ENCODE data around the gene RCSD1.

RCSD1 gene

GRCh38 chr1:167670563-167670962, 40.5 kb downstream of the RCSD1 start:
- H4K20me1 ChIP-seq (ENCODE audit: low read depth, low read length), result 0 out of 2 replicates have a peak, but pooled peaks cover 5% of the 10 kb centered on the region
- no peaks in the 10 kb centered on the region for H3K9me2 ChIP-seq (replicated peaks; ENCODE audit: insufficient read depth, low read length)
- no peak for TF ChIP-seq CTCF (IDR thresholded peaks at IDR 0.05; ENCODE audit: insufficient read depth, low read length, poor library complexity, severe bottlenecking)
- TF ChIP-seq EZH2phosphoT487 (conservative IDR thresholded peaks at IDR 0.05; ENCODE audit: low read length), result no peak
- H3F3A ChIP-seq (ENCODE audit: insufficient read depth), result no peaks in the 10 kb centered on the region
- no peaks in the 10 kb centered on the region for H3K36me3 ChIP-seq (ENCODE audit: low read length)
- H3K9ac ChIP-seq (ENCODE audit: low read length), result no peak overlapping the region
- H3K4me3 ChIP-seq (ENCODE audit: insufficient read depth, low read length, poor library complexity, severe bottlenecking), result no peak overlapping the region
- peaks cover 7% of the 10 kb centered on the region; the same call in 1 of the 2 replicates for H3K79me2 ChIP-seq (ENCODE audit: insufficient read depth, low read length)
- H2AFZ ChIP-seq (ENCODE audit: low read depth, low read length, severe bottlenecking), result no peak overlapping the region
- H3K27ac ChIP-seq (ENCODE audit: low read depth, low read length), result no peak overlapping the region
- no peak overlapping the region for H3K4me2 ChIP-seq (ENCODE audit: low read depth, low read length, poor library complexity, severe bottlenecking)
- no peaks in the 10 kb centered on the region for H3K27me3 ChIP-seq (ENCODE audit: low read length)
- no peaks in the 10 kb centered on the region for H3K9me3 ChIP-seq (ENCODE audit: insufficient read depth, low read length)

- Histone ChIP-seq H3K27ac (ENCODE audit: low read depth, low read length) (no peak overlapping the region), H2AFZ (ENCODE audit: low read depth, low read length, severe bottlenecking) (no peak overlapping the region), H3K79me2 (ENCODE audit: insufficient read depth, low read length) (peaks cover 7% of the 10 kb centered on the region; the same call in 1 of the 2 replicates), H3K27me3 (ENCODE audit: low read length) (no peaks in the 10 kb centered on the region), H3K9me3 (ENCODE audit: insufficient read depth, low read length) (no peaks in the 10 kb centered on the region), H3K9ac (ENCODE audit: low read length) (no peak overlapping the region), H3K36me3 (ENCODE audit: low read length) (no peaks in the 10 kb centered on the region), H3K4me3 (ENCODE audit: insufficient read depth, low read length, poor library complexity, severe bottlenecking) (no peak overlapping the region), H3F3A (ENCODE audit: insufficient read depth) (no peaks in the 10 kb centered on the region), H4K20me1 (ENCODE audit: low read depth, low read length) (0 out of 2 replicates have a peak, but pooled peaks cover 5% of the 10 kb centered on the region), H3K9me2 (replicated peaks; ENCODE audit: insufficient read depth, low read length) (no peaks in the 10 kb centered on the region), H3K4me2 (ENCODE audit: low read depth, low read length, poor library complexity, severe bottlenecking) (no peak overlapping the region)
- TF ChIP-seq EZH2phosphoT487 (conservative IDR thresholded peaks at IDR 0.05; ENCODE audit: low read length), result no peak
- TF ChIP-seq CTCF (IDR thresholded peaks at IDR 0.05; ENCODE audit: insufficient read depth, low read length, poor library complexity, severe bottlenecking), result no peak
Observed at GRCh38 chr1:167671727-167672511, 41.9 kb downstream of the RCSD1 start.

- Histone ChIP-seq H2AFZ (ENCODE audit: low read depth, low read length, severe bottlenecking) (no peak overlapping the region), H4K20me1 (ENCODE audit: low read depth, low read length) (0 out of 2 replicates have a peak, but pooled peaks cover 5% of the 10 kb centered on the region), H3F3A (ENCODE audit: insufficient read depth) (no peaks in the 10 kb centered on the region), H3K4me2 (ENCODE audit: low read depth, low read length, poor library complexity, severe bottlenecking) (no peak overlapping the region), H3K36me3 (ENCODE audit: low read length) (no peaks in the 10 kb centered on the region), H3K79me2 (ENCODE audit: insufficient read depth, low read length) (no peaks in the 10 kb centered on the region), H3K27ac (ENCODE audit: low read depth, low read length) (no peak overlapping the region), H3K4me3 (ENCODE audit: insufficient read depth, low read length, poor library complexity, severe bottlenecking) (no peak overlapping the region), H3K9me3 (ENCODE audit: insufficient read depth, low read length) (no peaks in the 10 kb centered on the region), H3K9ac (ENCODE audit: low read length) (no peak overlapping the region), H3K9me2 (replicated peaks; ENCODE audit: insufficient read depth, low read length) (no peaks in the 10 kb centered on the region), H3K27me3 (ENCODE audit: low read length) (no peaks in the 10 kb centered on the region)
- TF ChIP-seq EZH2phosphoT487 (conservative IDR thresholded peaks at IDR 0.05; ENCODE audit: low read length) (no peak), CTCF (IDR thresholded peaks at IDR 0.05; ENCODE audit: insufficient read depth, low read length, poor library complexity, severe bottlenecking) (no peak)
Observed at GRCh38 chr1:167672831-167673230, 42.8 kb downstream of the RCSD1 start.
